Measurements from ENCODE around the gene PAQR7.

PAQR7 gene

GRCh38 chr1:25875856-25876692 lies 566 bp upstream of the PAQR7 start:
- no peak for TF ChIP-seq CTCF (IDR thresholded peaks at IDR 0.05; ENCODE audit: insufficient read depth, low read depth, low read length, missing control alignments)
- peak; percentile 50 for DNase-seq (ENCODE audit: low read depth)
- H3K4me3 ChIP-seq (ENCODE audit: low read length) = peak overlapping the region; percentile 84

GRCh38 chr1:25874635-25875153 lies 814 bp downstream of the PAQR7 start:
- peak overlapping the region; percentile 84 for H3K4me3 ChIP-seq (ENCODE audit: low read length)
- no peak for TF ChIP-seq CTCF (IDR thresholded peaks at IDR 0.05; ENCODE audit: insufficient read depth, low read depth, low read length, missing control alignments)
- no peak for DNase-seq (ENCODE audit: low read depth)

GRCh38 chr1:25874209-25874608 lies 1.3 kb downstream of the PAQR7 start:
- peak overlapping the region; percentile 84 for H3K4me3 ChIP-seq (ENCODE audit: low read length)
- TF ChIP-seq CTCF (IDR thresholded peaks at IDR 0.05; ENCODE audit: insufficient read depth, low read depth, low read length, missing control alignments) = no peak

GRCh38 chr1:25873120-25873519 lies 2.4 kb downstream of the PAQR7 start:
- no peak for TF ChIP-seq CTCF (IDR thresholded peaks at IDR 0.05; ENCODE audit: insufficient read depth, low read depth, low read length, missing control alignments)
- H3K4me3 ChIP-seq (ENCODE audit: low read length) = no peak overlapping the region
- no peak for DNase-seq (ENCODE audit: low read depth)

More at GRCh38 chr1:25874209-25874608, 1.3 kb downstream of the PAQR7 start:
- DNase-seq (ENCODE audit: low read depth) = no peak

- no peak overlapping the region for H3K4me3 ChIP-seq (ENCODE audit: low read length)
- TF ChIP-seq CTCF (IDR thresholded peaks at IDR 0.05; ENCODE audit: insufficient read depth, low read depth, low read length, missing control alignments) = no peak
- DNase-seq (ENCODE audit: low read depth) = no peak
Observed at GRCh38 chr1:25872713-25873112, 2.8 kb downstream of the PAQR7 start.

- peak; percentile 11 for TF ChIP-seq CTCF (IDR thresholded peaks at IDR 0.05; ENCODE audit: insufficient read depth, low read depth, low read length, missing control alignments)
- H3K4me3 ChIP-seq (ENCODE audit: low read length) = no peak overlapping the region
- DNase-seq (ENCODE audit: low read depth) = no peak
Observed at GRCh38 chr1:25871704-25872494, 3.6 kb downstream of the PAQR7 start.

Measured in epithelial cell of esophagus (primary cell).